SK-N-SH (cell line): ENCODE measurements around the gene UBA3. TPM values are rescaled to one million over a fixed set of nuclear protein-coding genes. Genes with fewer than 3 reads are reported as not detected.

Experiments
- CTCF ChIA-PET: fragments of 300-600, 350-600 bp; formaldehyde crosslinking; extraction: SDS; loops from one replicate; lab custom pipeline; 2021; lab: Yijun Ruan, JAX
- POLR2A ChIA-PET: fragments of 350-600 bp; sonication (Branson Sonifier 250); formaldehyde crosslinking; extraction: SDS; loops from one replicate; lab custom pipeline; 2020; ENCODE audit warnings: antibody characterized with exemption, inconsistent platforms; lab: Yijun Ruan, JAX
- DNase-seq: peaks from one replicate; pipeline ENCODE4 v3.0.0; 2012
- H2AFZ ChIP-seq: fragments of 200-600 bp; sonication (generic); 2 replicates; pipeline ENCODE4 v1.8.1; 2016; ENCODE audit warnings: antibody characterized with exemption, mild to moderate bottlenecking, low read depth
- H3F3A ChIP-seq: fragments of 200-600 bp; sonication (generic); replicated peaks from 2 replicates; pipeline ENCODE3; 2016; ENCODE audit warnings: antibody characterized with exemption, mild to moderate bottlenecking; ENCODE audit not compliant: insufficient read depth
- H3K27ac ChIP-seq, 2 experiments: fragments of 200-500 bp in 1 of 2; fragments of 200-600 bp in 1 of 2; sonication (Bioruptor generic) in 1 of 2; sonication (generic), shearing (Covaris generic) in 1 of 2; 2 replicates each; pipeline versions ENCODE4 v1.5.1 to v1.6.1; 2014 to 2016; ENCODE audit warnings: low read depth in 2 of 2, inconsistent platforms in 1 of 2, low read length in 1 of 2, mild to moderate bottlenecking in 1 of 2, mixed read lengths in 1 of 2
- H3K27me3 ChIP-seq: fragments of 200-600 bp; sonication (generic), shearing (Covaris generic); 2 replicates; pipeline ENCODE4 v1.6.1; 2016; ENCODE audit warnings: mixed run types; ENCODE audit not compliant: insufficient read depth
- H3K36me3 ChIP-seq, 2 experiments: fragments of 200-500 bp in 1 of 2; fragments of 200-600 bp in 1 of 2; sonication (Bioruptor generic) in 1 of 2; sonication (generic) in 1 of 2; replicated peaks in 1 of 2; 2 replicates each; pipeline versions ENCODE3 to v1.5.1; 2014 to 2016; ENCODE audit warnings: low read length in 1 of 2, mild to moderate bottlenecking in 1 of 2; ENCODE audit not compliant: insufficient read depth in 2 of 2, control insufficient read depth in 1 of 2
- H3K4me1 ChIP-seq, 2 experiments: fragments of 200-500 bp in 1 of 2; fragments of 200-600 bp in 1 of 2; sonication (Bioruptor generic) in 1 of 2; sonication (generic), shearing (Covaris generic) in 1 of 2; 2 replicates each; pipeline versions ENCODE4 v1.5.1 to v1.6.1; 2014 to 2016; ENCODE audit warnings: low read depth in 1 of 2, low read length in 1 of 2, mixed run types in 1 of 2; ENCODE audit not compliant: insufficient read depth in 2 of 2, control insufficient read depth in 1 of 2
- H3K4me2 ChIP-seq: fragments of 200-600 bp; sonication (generic), shearing (Covaris generic); 2 replicates; pipeline ENCODE4 v1.6.1; 2017; ENCODE audit warnings: mixed run types
- H3K4me3 ChIP-seq, 2 experiments: fragments of 200-500 bp in 1 of 2; fragments of 200-600 bp in 1 of 2; sonication (Bioruptor generic) in 1 of 2; sonication (generic), shearing (Covaris generic) in 1 of 2; 2 replicates each; pipeline versions ENCODE4 v1.5.1 to v1.8.1; 2014 to 2016; ENCODE audit warnings: low read depth in 2 of 2, inconsistent platforms in 1 of 2, low read length in 1 of 2, mild to moderate bottlenecking in 1 of 2, mixed read lengths in 1 of 2, moderate library complexity in 1 of 2
- H3K79me2 ChIP-seq: fragments of 200-600 bp; sonication (generic); 2 replicates; pipeline ENCODE4 v1.8.1; 2017; ENCODE audit warnings: mild to moderate bottlenecking; ENCODE audit not compliant: insufficient read depth
- H3K9ac ChIP-seq: fragments of 200-600 bp; sonication (generic); 2 replicates; pipeline ENCODE4 v1.6.1; 2017; ENCODE audit warnings: mixed run types
- H3K9me2 ChIP-seq: fragments of 200-600 bp; sonication (generic); 2 replicates; pipeline ENCODE4 v1.6.1; 2017; ENCODE audit warnings: mixed run types
- H3K9me3 ChIP-seq: fragments of 200-600 bp; sonication (generic); 2 replicates; pipeline ENCODE4 v1.6.1; 2017; ENCODE audit warnings: mixed run types, mild to moderate bottlenecking, moderate library complexity
- H4K20me1 ChIP-seq: fragments of 200-600 bp; sonication (generic); 2 replicates; pipeline ENCODE4 v1.6.1; 2017; ENCODE audit warnings: mild to moderate bottlenecking, mixed run types; ENCODE audit not compliant: insufficient read depth
- FOSL2 ChIP-seq: IDR thresholded peaks from 2 replicates; pipeline ENCODE4 v1.4.0; 2012; ENCODE audit warnings: low read depth, mild to moderate bottlenecking, moderate library complexity, borderline replicate concordance
- PBX3 ChIP-seq: IDR thresholded peaks from 2 replicates; pipeline ENCODE4; 2012
- RAD21 ChIP-seq: IDR thresholded peaks from 2 replicates; pipeline ENCODE4 v1.6.1; 2012; ENCODE audit warnings: mild to moderate bottlenecking, low read length
- TAF1 ChIP-seq: IDR thresholded peaks from 2 replicates; pipeline ENCODE4 v1.6.1; 2012; ENCODE audit warnings: low read depth, mild to moderate bottlenecking, low read length, moderate library complexity, borderline replicate concordance
- TCF12 ChIP-seq: IDR thresholded peaks from 2 replicates; pipeline ENCODE4 v1.4.0; 2012
- TEAD4 ChIP-seq: IDR thresholded peaks from 2 replicates; pipeline ENCODE4 v1.4.0; 2012; ENCODE audit warnings: mild to moderate bottlenecking, borderline replicate concordance; ENCODE audit not compliant: insufficient read depth
- ZBTB33 ChIP-seq: IDR thresholded peaks from 2 replicates; pipeline ENCODE4 v1.4.0; 2012; ENCODE audit warnings: low read depth, borderline replicate concordance
- WGBS: methylation state at CpG from one replicate; pipeline ENCODE4 v1.1.6; 2017; ENCODE audit warnings: low lambda C conversion rate; 5-methylcytosine and 5-hydroxymethylcytosine counted together
- polyA plus RNA-seq, 3 experiments: library from polyadenylated mRNA; depleted of rRNA; stranded (reverse); fragments of >200 nt; gene quantifications; 2 replicates each; pipeline ENCODE4 v1.2.3, GENCODE V29; 2012

The UBA3 gene
- polyA plus RNA-seq, 1 of the 3 experiments (the other 2 are of a cell fraction) = 43.0 TPM

GRCh38 chr3:69095636-69096035, 15.5 kb upstream of the UBA3 start:
- H4K20me1 ChIP-seq = peaks cover 51% of the 10 kb centered on the region

GRCh38 chr3:69094467-69095205, 14.5 kb upstream of the UBA3 start:
- Histone ChIP-seq H3K4me3 (no peak overlapping the region; a peak in 1 of 4 replicates), H3K27me3 (no peaks in the 10 kb centered on the region), H3K36me3 (peaks cover 0 to 28% of the 10 kb centered on the region in 2 experiments), H3K4me1 (peaks cover 0 to 17% of the 10 kb centered on the region in 2 experiments; a peak in 3 of 4 replicates), H3K27ac (peak overlapping the region in 1 of 2 experiments; percentile 75; a peak in 2 of 4 replicates), H3K4me2 (peak overlapping the region; percentile 57), H3K9me2 (no peaks in the 10 kb centered on the region), H3K9ac (no peak overlapping the region), H3F3A (peaks cover 24% of the 10 kb centered on the region), H4K20me1 (peaks cover 54% of the 10 kb centered on the region), H2AFZ (no peak overlapping the region), H3K79me2 (peaks cover 89% of the 10 kb centered on the region), H3K9me3 (no peaks in the 10 kb centered on the region)
- TF ChIP-seq PBX3 (no peak), TCF12 (peak; percentile 6; the same call in 1 of the 2 replicates), FOSL2 (peak; percentile 42; the same call in 1 of the 2 replicates)
- POLR2A ChIA-PET = no interaction called here
- no peak for DNase-seq
- CTCF ChIA-PET = interaction anchor here (2.4 kb wide), 1 partner anchor 26 kb away, joined by 8 read pairs; no protein-coding TSS in a partner anchor
- WGBS = 48% methylated on average over 8 of the region's 8 CpGs

More at GRCh38 chr3:69095636-69096035, 15.5 kb upstream of the UBA3 start:
- Histone ChIP-seq H3K27me3 (no peaks in the 10 kb centered on the region), H3K9me2 (no peaks in the 10 kb centered on the region), H3F3A (peaks cover 19% of the 10 kb centered on the region), H3K27ac (no peak overlapping the region), H3K4me1 (peaks cover 0 to 8% of the 10 kb centered on the region in 2 experiments; a peak in 2 of 4 replicates), H2AFZ (no peak overlapping the region), H3K9ac (no peak overlapping the region), H3K36me3 (peaks cover 0 to 37% of the 10 kb centered on the region in 2 experiments), H3K79me2 (peaks cover 89% of the 10 kb centered on the region), H3K4me2 (no peak overlapping the region), H3K9me3 (no peaks in the 10 kb centered on the region), H3K4me3 (no peak overlapping the region)
- no peak for TF ChIP-seq TAF1
- TF ChIP-seq FOSL2 = no peak
- no peak for TF ChIP-seq ZBTB33
- no peak for TF ChIP-seq TEAD4
- TF ChIP-seq RAD21 = no peak
- no peak for TF ChIP-seq TCF12
- 93% methylated on average over 5 of the region's 5 CpGs for WGBS
- ChIA-PET CTCF (interaction anchor here (2.4 kb wide), 1 partner anchor 25 kb away, joined by 8 read pairs; no protein-coding TSS in a partner anchor), POLR2A (no interaction called here)
- DNase-seq = no peak
